ENCODE results near the gene CFAP46. TPM values are rescaled to one million over a fixed set of nuclear protein-coding genes. Genes with fewer than 3 reads are reported as not detected.

Gene CFAP46
- total and polyA plus RNA-seq, 10 donors = 0.03 to 1.1 (median 0.12) TPM; not detected in 2

DNA sequence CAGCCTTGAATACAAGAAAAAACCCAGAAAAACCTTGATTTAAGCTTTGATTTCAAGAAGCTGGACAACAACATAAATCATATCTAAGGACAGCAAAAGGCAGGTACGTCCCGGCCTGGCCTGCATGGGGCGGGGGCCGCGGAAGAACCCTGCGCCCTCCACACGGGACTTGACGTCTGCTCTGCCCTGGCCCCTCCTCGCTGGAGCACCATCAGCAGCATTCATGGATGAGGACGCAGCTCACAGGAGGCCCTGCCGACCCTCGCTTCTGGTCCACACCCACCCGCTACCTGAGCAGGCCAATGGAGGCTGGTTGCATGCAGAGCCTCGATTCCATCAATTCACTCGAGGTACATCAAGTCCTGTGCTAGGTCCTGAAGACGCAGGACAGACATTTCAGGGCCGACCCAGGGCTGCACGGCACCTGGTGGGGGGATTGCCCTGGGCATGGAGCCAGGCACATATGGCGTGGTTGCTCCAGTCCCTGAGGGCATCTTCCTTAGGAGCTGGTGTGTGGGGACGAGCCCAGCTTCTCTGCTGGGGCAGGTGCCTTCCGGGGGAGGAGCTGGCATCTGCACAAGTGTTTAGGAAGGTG lies 93.3 kb downstream of the CFAP46 start:
- no peak overlapping the region for H3K27ac ChIP-seq
- H3K4me1 ChIP-seq = peaks cover 0 to 21% (median 0%) of the 10 kb centered on the region in 6 donors
- intact Hi-C loops (cut with DNase I; ENCODE audit: low total_unique reads) = no loop called here
- DNase-seq = peak; percentile 66
- no peak overlapping the region for H3K4me3 ChIP-seq
- H3K27me3 ChIP-seq (replicated peaks in 1 of 7) = peaks cover 0 to 56% (median 13%) of the 10 kb centered on the region in 7 donors
- no peaks in the 10 kb centered on the region for H3K36me3 ChIP-seq
- TF ChIP-seq POLR2AphosphoS5 (IDR thresholded peaks at IDR 0.05) = no peak
- H3K9me3 ChIP-seq = peaks cover 0 to 3% (median 0%) of the 10 kb centered on the region in 8 donors
- WGBS, 5 donors = 80 to 91% (median 85%) methylated on average over 13 to 21 of the region's 21 CpGs

DNA sequence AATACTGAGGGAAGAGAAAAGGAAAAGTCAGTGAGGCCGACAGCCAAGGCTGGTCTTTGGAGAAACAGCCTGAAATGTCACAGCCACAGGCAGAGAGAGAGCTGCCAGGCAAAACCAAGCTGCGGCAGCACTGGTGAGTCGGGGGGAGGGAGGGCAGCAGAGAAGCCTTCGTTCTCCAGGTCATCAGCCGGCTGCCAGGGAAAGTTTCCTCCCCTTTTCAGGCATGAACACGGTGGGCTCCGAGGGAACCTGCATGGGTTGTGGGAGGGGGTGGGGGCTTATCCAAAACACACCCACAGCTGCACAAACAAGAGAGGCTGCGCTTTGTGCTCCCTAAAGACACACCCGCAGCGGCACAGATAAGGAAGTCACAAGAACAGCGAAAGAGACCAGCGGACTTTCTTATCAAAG lies 94.1 kb downstream of the CFAP46 start:
- no peak for TF ChIP-seq CTCF (IDR thresholded peaks at IDR 0.05 in 8 of 11, conservative IDR thresholded peaks at IDR 0.05 in 3 of 11)
- TF ChIP-seq POLR2AphosphoS5 (IDR thresholded peaks at IDR 0.05) = no peak
- TF ChIP-seq POLR2A (IDR thresholded peaks at IDR 0.05) = no peak
- intact Hi-C loops (cut with DNase I; ENCODE audit: low total_unique reads) = no loop called here
- DNase-seq = peak; percentile 57
- Histone ChIP-seq H3K4me1 (peaks cover 0 to 21% (median 0%) of the 10 kb centered on the region in 6 donors), H3K9me3 (peaks cover 0 to 6% (median 0%) of the 10 kb centered on the region in 8 donors), H3K36me3 (no peaks in the 10 kb centered on the region), H3K27ac (no peak overlapping the region), H3K4me3 (peak overlapping the region in 2 of 8 donors; percentile 14 to 41), H3K27me3 (replicated peaks in 1 of 7) (peaks cover 0 to 56% (median 13%) of the 10 kb centered on the region in 7 donors)
- WGBS, 5 donors = 8 to 16% (median 10%) methylated on average over 12 of the region's 12 CpGs

- Histone ChIP-seq H3K9me3 (peaks cover under 1 to 11% (median 4%) of the 10 kb centered on the region in 8 donors), H3K36me3 (no peaks in the 10 kb centered on the region), H3K4me3 (peak overlapping the region in 2 of 8 donors; percentile 14 to 41), H3K4me1 (peaks cover 0 to 21% (median 0%) of the 10 kb centered on the region in 6 donors), H3K27me3 (replicated peaks in 1 of 7) (peaks cover 0 to 56% (median 13%) of the 10 kb centered on the region in 7 donors), H3K27ac (no peak overlapping the region)
- 27 to 34% (median 29%) methylated on average over 10 to 17 of the region's 17 CpGs for WGBS, 5 donors
- peak in 1 of 3 donors; percentile 34 for TF ChIP-seq POLR2AphosphoS5 (IDR thresholded peaks at IDR 0.05)
- no peak for TF ChIP-seq CTCF (IDR thresholded peaks at IDR 0.05 in 8 of 11, conservative IDR thresholded peaks at IDR 0.05 in 3 of 11)
- peak; percentile 67 for DNase-seq
- intact Hi-C loops (cut with DNase I; ENCODE audit: low total_unique reads) = no loop called here
Observed at GRCh38 chr10:132847856-132848255, 94.5 kb downstream of the CFAP46 start.

GRCh38 chr10:132847416-132847777 lies 95.0 kb downstream of the CFAP46 start:
- no peak overlapping the region for H3K27ac ChIP-seq
- peaks cover 5 to 15% (median 9%) of the 10 kb centered on the region in 8 donors for H3K9me3 ChIP-seq
- TF ChIP-seq POLR2AphosphoS5 (IDR thresholded peaks at IDR 0.05) (no peak), CTCF (IDR thresholded peaks at IDR 0.05 in 8 of 11, conservative IDR thresholded peaks at IDR 0.05 in 3 of 11) (no peak), POLR2A (IDR thresholded peaks at IDR 0.05) (no peak)
- WGBS, 5 donors = 83 to 96% (median 92%) methylated on average over 5 to 10 of the region's 10 CpGs
- DNase-seq = peak; percentile 44
- no peak overlapping the region for H3K4me3 ChIP-seq
- H3K36me3 ChIP-seq = no peaks in the 10 kb centered on the region
- H3K4me1 ChIP-seq = peaks cover 0 to 21% (median 0%) of the 10 kb centered on the region in 6 donors
- intact Hi-C loops (cut with DNase I; ENCODE audit: low total_unique reads) = no loop called here
- H3K27me3 ChIP-seq (replicated peaks in 1 of 7) = peaks cover 0 to 59% (median 13%) of the 10 kb centered on the region in 7 donors

Measured in spleen (tissue), 11 donors.